ENCODE measurements around the gene CCDC6.
"Not testable (repeated sequence)": the region's sequence is repeated elsewhere in the genome, so short reads cannot be mapped to it uniquely, and the experiment has no call there.

The CCDC6 gene

DNA sequence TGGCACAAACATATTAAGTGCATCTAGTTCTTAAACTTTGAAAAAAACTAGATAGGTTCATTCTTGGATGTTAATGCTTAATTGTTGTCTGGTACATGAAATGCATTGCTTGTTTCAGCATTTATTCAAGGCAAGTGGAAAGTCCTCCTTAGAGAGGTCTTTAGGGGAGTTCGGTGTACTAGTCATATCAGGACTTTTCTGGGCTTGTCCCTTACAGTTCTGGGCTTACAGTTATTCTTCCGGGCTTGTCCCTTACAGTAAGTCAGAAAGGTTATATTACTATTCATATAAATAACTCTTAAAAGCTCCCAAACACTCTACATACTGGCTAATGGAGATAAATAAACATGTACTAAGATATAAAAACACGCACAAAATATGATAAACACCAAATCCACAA lies 91.5 kb downstream of the CCDC6 start:
- no peak overlapping the region for H3K4me3 ChIP-seq (ENCODE audit: low read depth, low read length)

- H3K4me3 ChIP-seq (ENCODE audit: low read depth, low read length), result no peak overlapping the region
Observed at GRCh38 chr10:59812519-59813122, 93.7 kb downstream of the CCDC6 start.

DNA sequence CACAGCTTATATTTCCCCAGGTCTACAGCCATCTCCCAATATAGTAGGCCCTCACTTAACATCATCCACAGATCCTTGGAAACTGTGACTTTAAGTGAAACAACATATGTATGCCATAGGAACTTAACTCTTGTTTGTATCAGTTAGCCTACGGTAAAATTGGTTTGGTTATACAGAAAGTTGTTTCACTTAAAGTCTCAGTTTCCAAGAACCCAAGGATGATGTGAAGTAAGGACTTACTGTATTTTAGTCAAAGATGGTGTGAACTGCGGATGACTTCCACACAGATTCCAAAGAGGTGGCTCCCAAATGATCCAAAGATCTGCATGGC lies 96.7 kb downstream of the CCDC6 start:
- H3K4me3 ChIP-seq (ENCODE audit: low read depth, low read length), result no peak overlapping the region

- H3K4me3 ChIP-seq (ENCODE audit: low read depth, low read length), result no peak overlapping the region
Observed at GRCh38 chr10:59808896-59809643, 97.3 kb downstream of the CCDC6 start.

- H3K4me3 ChIP-seq (ENCODE audit: low read depth, low read length), result no peak overlapping the region
Observed at GRCh38 chr10:59807629-59808620, 98.4 kb downstream of the CCDC6 start.

GRCh38 chr10:59805014-59805413 lies 101.3 kb downstream of the CCDC6 start:
- H3K4me3 ChIP-seq (ENCODE audit: low read depth, low read length), result no peak overlapping the region

GRCh38 chr10:59804220-59804619 lies 102.1 kb downstream of the CCDC6 start:
- H3K4me3 ChIP-seq (ENCODE audit: low read depth, low read length), result no peak overlapping the region

GRCh38 chr10:59803714-59804113 lies 102.6 kb downstream of the CCDC6 start:
- no peak overlapping the region for H3K4me3 ChIP-seq (ENCODE audit: low read depth, low read length)

DNA sequence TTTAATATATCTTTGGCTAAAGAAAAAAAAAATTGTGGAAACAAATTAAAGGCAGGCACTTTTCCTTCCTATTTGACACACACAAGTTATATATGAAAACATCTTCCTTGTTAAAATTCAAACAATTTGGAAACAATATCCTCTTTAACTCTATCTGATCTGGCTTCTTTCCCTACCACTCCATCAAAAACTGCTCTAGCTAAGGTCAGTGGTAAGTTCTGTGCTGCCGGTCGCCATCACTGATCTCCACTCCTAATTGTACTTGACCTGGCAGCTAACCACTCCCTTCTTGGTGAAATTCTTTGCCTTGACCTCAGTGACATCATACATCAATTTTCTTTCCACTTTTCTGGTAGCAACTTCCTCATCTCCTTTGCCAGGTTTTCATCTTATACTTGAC lies 105.2 kb downstream of the CCDC6 start:
- H3K4me3 ChIP-seq (ENCODE audit: low read depth, low read length), result no peak overlapping the region

GRCh38 chr10:59799421-59799820 lies 106.9 kb downstream of the CCDC6 start:
- H3K4me3 ChIP-seq (ENCODE audit: low read depth, low read length), result no peak overlapping the region

DNA sequence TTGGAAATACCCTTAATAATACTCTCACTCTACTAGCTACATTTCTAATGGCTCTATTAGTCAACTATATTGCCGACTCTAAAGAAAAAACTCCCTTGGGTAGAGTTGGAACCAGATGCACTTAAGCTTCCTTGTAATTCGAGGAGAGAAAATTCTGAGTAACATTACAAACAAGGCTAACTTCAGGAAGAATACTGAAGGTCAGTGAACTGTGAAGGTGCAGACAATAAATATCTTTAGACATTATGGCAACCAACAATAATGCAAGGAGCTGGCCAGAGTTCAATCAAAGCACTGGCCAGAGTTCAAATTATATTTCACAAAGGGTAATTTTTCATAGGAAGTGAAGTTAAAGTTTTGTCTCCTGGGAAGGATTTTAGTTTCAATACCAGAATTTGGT lies 112.4 kb downstream of the CCDC6 start:
- no peak overlapping the region for H3K4me3 ChIP-seq (ENCODE audit: low read depth, low read length)

- H3K4me3 ChIP-seq (ENCODE audit: low read depth, low read length), result no peak overlapping the region
Observed at GRCh38 chr10:59792812-59793211, 113.5 kb downstream of the CCDC6 start.

GRCh38 chr10:59791601-59792000 lies 114.8 kb downstream of the CCDC6 start:
- no peak overlapping the region for H3K4me3 ChIP-seq (ENCODE audit: low read depth, low read length)

DNA sequence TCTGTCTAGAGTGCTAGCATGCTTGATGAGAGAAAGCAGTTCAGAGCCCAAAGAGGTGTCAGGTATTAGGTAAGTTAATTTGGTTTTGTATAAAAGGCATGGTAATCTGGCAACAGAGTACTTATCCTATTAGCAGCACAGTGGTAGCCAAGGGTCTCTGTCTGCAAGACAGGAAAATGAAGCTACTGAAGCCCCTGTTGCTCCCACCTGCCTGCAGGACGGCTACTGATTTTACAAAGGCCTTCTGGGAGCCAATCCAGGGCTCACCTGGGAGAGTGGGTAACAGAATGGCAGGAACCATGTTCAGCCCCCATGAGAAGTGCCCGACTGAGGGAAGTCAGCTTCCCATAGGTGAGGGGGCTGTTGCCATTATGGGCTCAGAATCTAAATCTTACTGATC lies 116.3 kb downstream of the CCDC6 start:
- H3K4me3 ChIP-seq (ENCODE audit: low read depth, low read length), result not testable (repeated sequence)

- not testable (repeated sequence) for H3K4me3 ChIP-seq (ENCODE audit: low read depth, low read length)
Observed at GRCh38 chr10:59788914-59789313, 117.4 kb downstream of the CCDC6 start.

DNA sequence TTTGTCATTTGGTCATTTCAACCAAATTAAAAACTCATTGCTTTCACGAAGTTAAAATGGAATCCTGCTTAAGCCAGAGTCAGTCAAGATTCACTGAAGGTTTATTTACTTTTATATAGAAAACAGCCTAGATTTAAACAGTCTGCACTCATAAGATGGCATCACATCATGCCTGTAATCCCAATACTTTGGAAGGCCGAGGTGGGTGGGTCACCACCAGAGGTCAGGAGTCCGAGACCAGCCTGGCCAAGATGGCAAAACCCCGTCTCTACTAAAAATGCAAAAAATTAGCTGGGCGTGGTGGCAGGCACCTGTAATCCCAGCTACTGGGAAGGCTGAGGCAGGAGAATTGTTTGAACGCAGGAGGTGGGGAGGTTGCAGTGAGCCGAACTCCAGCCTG lies 119.3 kb downstream of the CCDC6 start:
- H3K4me3 ChIP-seq (ENCODE audit: low read depth, low read length), result not testable (repeated sequence)

GRCh38 chr10:59785476-59785875 lies 120.9 kb downstream of the CCDC6 start:
- not testable (repeated sequence) for H3K4me3 ChIP-seq (ENCODE audit: low read depth, low read length)

- no peak overlapping the region for H3K4me3 ChIP-seq (ENCODE audit: low read depth, low read length)
Observed at GRCh38 chr10:59781511-59781910, 124.8 kb downstream of the CCDC6 start.

- H3K4me3 ChIP-seq (ENCODE audit: low read depth, low read length), result no peak overlapping the region
Observed at GRCh38 chr10:59779756-59780533, 126.4 kb downstream of the CCDC6 start.

DNA sequence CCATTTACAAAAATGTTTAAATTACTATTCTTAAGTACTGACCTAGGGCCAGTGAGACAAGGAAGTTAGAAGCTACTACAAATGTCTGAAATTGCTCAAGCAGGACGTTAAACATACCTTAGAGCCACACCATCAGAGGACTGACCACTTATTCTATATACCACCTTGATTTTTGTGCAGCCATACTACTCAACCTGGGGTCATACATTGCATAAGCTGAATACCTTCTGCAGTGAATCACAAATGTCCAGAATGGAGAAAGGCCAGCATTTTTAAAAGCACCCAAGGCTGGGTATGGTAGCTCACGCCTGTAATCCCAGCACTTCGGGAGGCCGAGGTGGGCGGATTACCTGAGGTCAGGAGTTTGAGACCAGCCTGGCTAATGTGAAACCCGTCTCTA lies 131.9 kb downstream of the CCDC6 start:
- H3K4me3 ChIP-seq (ENCODE audit: low read depth, low read length), result no peak overlapping the region

DNA sequence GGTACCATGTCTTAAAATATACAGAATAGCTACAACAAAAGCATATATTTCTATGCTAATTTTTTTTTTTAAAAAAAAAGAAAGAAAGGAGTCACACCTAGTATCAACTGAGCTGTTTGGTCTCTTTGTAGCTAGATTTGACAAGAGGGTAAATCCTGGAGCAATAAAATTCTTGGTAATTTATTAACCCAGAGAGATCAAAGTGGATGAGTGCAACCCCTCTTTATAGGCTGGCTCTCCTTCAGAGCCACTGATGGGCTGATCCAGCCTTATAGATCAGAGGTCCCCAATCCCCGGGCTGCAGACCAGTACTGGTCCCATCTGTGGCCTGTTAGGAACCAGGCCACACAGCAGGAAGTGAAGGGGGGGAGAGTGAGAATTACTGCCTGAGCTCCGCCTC lies 133.3 kb downstream of the CCDC6 start:
- no peak overlapping the region for H3K4me3 ChIP-seq (ENCODE audit: low read depth, low read length)
